PC-3 (cell line): ENCODE data around the gene MVB12B. TPM values are rescaled to one million over a fixed set of nuclear protein-coding genes. Genes with fewer than 3 reads are reported as not detected.

Experiments used
- ATAC-seq: fragments of 200-7000 bp; cut with Tn5 transposase; 2 replicates; pipeline ENCODE4 v1.9.1; 2020; ENCODE audit warnings: mild to moderate bottlenecking, moderate library complexity
- BruUV-seq: library from RNA; stranded (reverse); fragments of 400-500 nt; replicated peaks from 2 replicates; lab custom pipeline; 2021; lab: Mats Ljungman, UMichigan
- CTCF ChIA-PET: fragments of 300-600 bp; sonication (Branson Sonifier 250); formaldehyde crosslinking; loops from one replicate; lab custom pipeline; 2022; ENCODE audit warnings: antibody characterized with exemption; lab: Charles Lee
- POLR2A ChIA-PET: fragments of 300-600 bp; sonication (Branson Sonifier 250); formaldehyde crosslinking; loops from one replicate; lab custom pipeline; 2022; ENCODE audit warnings: antibody characterized with exemption; ENCODE audit not compliant: unreplicated experiment; lab: Charles Lee
- DNase-seq: peaks from one replicate; pipeline ENCODE4 v3.0.0-alpha.2; 2015
- H2AFZ ChIP-seq: fragments of 300-600 bp; sonication (generic); 2 replicates; pipeline ENCODE4 v1.6.0; 2016; ENCODE audit warnings: antibody characterized with exemption, low read length
- H3F3A ChIP-seq: fragments of 300-600 bp; sonication (generic); one replicate; pipeline ENCODE4 v1.6.0; 2017; ENCODE audit warnings: antibody characterized with exemption, low read length, control low read depth, mild to moderate bottlenecking; ENCODE audit not compliant: unreplicated experiment
- H3K27ac ChIP-seq: fragments of 300-600 bp; sonication (generic); 2 replicates; pipeline ENCODE4 v1.5.1; 2016; ENCODE audit warnings: mild to moderate bottlenecking, low read length
- H3K27me3 ChIP-seq: fragments of 300-600 bp; sonication (generic); 2 replicates; pipeline ENCODE4 v1.6.1; 2016; ENCODE audit warnings: low read length, mixed read lengths
- H3K36me3 ChIP-seq: fragments of 300-600 bp; sonication (generic); 2 replicates; pipeline ENCODE4 v1.6.1; 2016; ENCODE audit warnings: low read depth, mixed run types, low read length, mixed read lengths
- H3K4me1 ChIP-seq: fragments of 300-600 bp; sonication (generic); 2 replicates; pipeline ENCODE4 v1.5.1; 2016; ENCODE audit warnings: low read length; ENCODE audit not compliant: insufficient read depth
- H3K4me2 ChIP-seq: fragments of 300-600 bp; sonication (generic); 2 replicates; pipeline ENCODE4 v1.6.0; 2016; ENCODE audit warnings: low read length
- H3K4me3 ChIP-seq: fragments of 300-600 bp; sonication (generic); 2 replicates; pipeline ENCODE4 v1.5.1; 2016; ENCODE audit warnings: mild to moderate bottlenecking, low read length, mixed read lengths
- H3K79me2 ChIP-seq: fragments of 300-600 bp; sonication (generic); 2 replicates; pipeline ENCODE4 v1.6.1; 2017; ENCODE audit warnings: low read length, mixed read lengths
- H3K9ac ChIP-seq: fragments of 300-600 bp; sonication (generic); 2 replicates; pipeline ENCODE4 v1.6.0; 2016; ENCODE audit warnings: mild to moderate bottlenecking, low read length
- H3K9me2 ChIP-seq: fragments of 300-600 bp; sonication (generic); replicated peaks from 2 replicates; pipeline ENCODE4 v1.6.1; 2016; ENCODE audit warnings: mixed run types, low read length, mixed read lengths
- H3K9me3 ChIP-seq: fragments of 300-600 bp; sonication (generic); 2 replicates; pipeline ENCODE4 v1.6.1; 2016; ENCODE audit warnings: low read length, mixed read lengths
- H4K20me1 ChIP-seq: fragments of 300-600 bp; sonication (generic); 2 replicates; pipeline ENCODE4 v1.6.1; 2016; ENCODE audit warnings: low read length, mixed read lengths
- EZH2 ChIP-seq: fragments of 300-600 bp; sonication (generic); IDR thresholded peaks from one replicate; pipeline ENCODE4 v1.6.1; 2017; ENCODE audit warnings: antibody characterized with exemption, mild to moderate bottlenecking, low read length; ENCODE audit not compliant: unreplicated experiment
- EZH2phosphoT487 ChIP-seq: fragments of 300-600 bp; sonication (generic); IDR thresholded peaks from 2 replicates; pipeline ENCODE4 v1.6.1; 2018; ENCODE audit warnings: mild to moderate bottlenecking, antibody characterized with exemption, low read length, borderline replicate concordance
- intact Hi-C: fragments of 100-400 bp; cut with micrococcal nuclease; formaldehyde crosslinking; loops from 2 replicates; pipeline ENCODE4 v1.9.0; 2023
- total RNA-seq: library from RNA; depleted of rRNA; stranded (reverse); fragments of >200 nt; gene quantifications from 2 replicates; pipeline ENCODE4 v1.2.3, GENCODE V29; 2014
- TF ChIP-seq, protein P1 (sequence below): fragments of 300-600 bp; sonication (generic); conservative IDR thresholded peaks from 2 replicates; pipeline ENCODE4 v1.5.1; 2017; ENCODE audit warnings: antibody characterized with exemption, low read depth, mild to moderate bottlenecking, low read length

The MVB12B gene
- total RNA-seq, 1 experiment from 2014 or later = 7.2 TPM

DNA sequence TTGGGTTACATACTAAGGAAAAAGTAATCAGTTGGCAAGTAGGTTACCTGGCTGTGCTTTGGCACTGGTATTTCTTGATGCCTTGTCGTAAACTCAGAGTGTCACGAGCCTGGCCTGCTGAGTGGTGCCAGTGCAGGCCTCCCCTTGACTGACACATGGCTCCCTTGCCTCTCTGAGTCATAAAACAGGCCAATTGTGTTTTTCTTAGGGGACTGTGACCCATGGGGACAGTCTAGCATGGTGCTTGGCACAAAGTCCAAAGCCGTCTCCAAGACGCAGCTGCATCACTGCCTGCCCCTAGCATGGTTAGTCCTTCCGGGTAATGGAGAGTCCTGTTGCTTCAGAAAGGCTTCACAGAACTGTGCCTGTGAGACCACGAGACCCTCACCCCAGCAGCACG is 132.5 kb downstream of the MVB12B start:
- Histone ChIP-seq H3K4me3 (no peak overlapping the region), H4K20me1 (no peaks in the 10 kb centered on the region), H3K4me1 (no peaks in the 10 kb centered on the region), H3K9me2 (no peaks in the 10 kb centered on the region), H3K36me3 (no peaks in the 10 kb centered on the region), H2AFZ (no peak overlapping the region), H3K79me2 (no peaks in the 10 kb centered on the region), H3K9ac (no peak overlapping the region), H3K27me3 (no peaks in the 10 kb centered on the region), H3K27ac (no peak overlapping the region), H3K4me2 (no peak overlapping the region), H3F3A (no peaks in the 10 kb centered on the region), H3K9me3 (no peaks in the 10 kb centered on the region)
- ATAC-seq (no peak), DNase-seq (no peak)
- intact Hi-C loops = no loop called here
- no TSS peak for BruUV-seq
- ChIA-PET CTCF (no interaction called here), POLR2A (no interaction called here)
- TF ChIP-seq EZH2phosphoT487 (no peak), EZH2 (no peak)
- TF ChIP-seq, protein P1, sequence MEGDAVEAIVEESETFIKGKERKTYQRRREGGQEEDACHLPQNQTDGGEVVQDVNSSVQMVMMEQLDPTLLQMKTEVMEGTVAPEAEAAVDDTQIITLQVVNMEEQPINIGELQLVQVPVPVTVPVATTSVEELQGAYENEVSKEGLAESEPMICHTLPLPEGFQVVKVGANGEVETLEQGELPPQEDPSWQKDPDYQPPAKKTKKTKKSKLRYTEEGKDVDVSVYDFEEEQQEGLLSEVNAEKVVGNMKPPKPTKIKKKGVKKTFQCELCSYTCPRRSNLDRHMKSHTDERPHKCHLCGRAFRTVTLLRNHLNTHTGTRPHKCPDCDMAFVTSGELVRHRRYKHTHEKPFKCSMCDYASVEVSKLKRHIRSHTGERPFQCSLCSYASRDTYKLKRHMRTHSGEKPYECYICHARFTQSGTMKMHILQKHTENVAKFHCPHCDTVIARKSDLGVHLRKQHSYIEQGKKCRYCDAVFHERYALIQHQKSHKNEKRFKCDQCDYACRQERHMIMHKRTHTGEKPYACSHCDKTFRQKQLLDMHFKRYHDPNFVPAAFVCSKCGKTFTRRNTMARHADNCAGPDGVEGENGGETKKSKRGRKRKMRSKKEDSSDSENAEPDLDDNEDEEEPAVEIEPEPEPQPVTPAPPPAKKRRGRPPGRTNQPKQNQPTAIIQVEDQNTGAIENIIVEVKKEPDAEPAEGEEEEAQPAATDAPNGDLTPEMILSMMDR = no peak

DNA sequence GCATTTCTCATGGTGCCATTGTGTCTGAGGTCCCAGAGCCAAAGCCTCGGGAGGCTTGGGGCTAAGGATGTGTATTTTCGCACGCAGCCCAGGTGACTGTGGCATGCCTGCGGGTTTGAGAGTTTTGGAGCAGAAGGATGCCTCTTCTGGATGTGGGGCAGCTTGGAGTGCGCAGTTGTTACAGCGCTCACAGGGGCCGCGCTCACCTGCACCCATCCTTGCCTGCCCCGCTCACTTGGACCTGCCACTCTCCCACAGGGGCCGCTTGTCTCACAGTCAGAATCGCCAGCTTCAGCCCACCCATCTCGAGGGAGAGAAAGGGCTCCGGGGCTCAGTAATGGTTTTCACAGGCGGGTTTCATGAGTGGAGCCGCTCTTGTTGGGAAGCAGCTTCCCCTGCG is 132.9 kb downstream of the MVB12B start:
- H3K4me2 ChIP-seq = no peak overlapping the region
- H3K79me2 ChIP-seq = no peaks in the 10 kb centered on the region
- ATAC-seq (no peak), DNase-seq (no peak)
- H3K27me3 ChIP-seq = no peaks in the 10 kb centered on the region
- ChIA-PET CTCF (no interaction called here), POLR2A (no interaction called here)
- no peak overlapping the region for H3K4me3 ChIP-seq
- no peaks in the 10 kb centered on the region for H3K4me1 ChIP-seq
- intact Hi-C loops = no loop called here
- H3K27ac ChIP-seq = no peak overlapping the region
- H3F3A ChIP-seq = no peaks in the 10 kb centered on the region
- H3K36me3 ChIP-seq = no peaks in the 10 kb centered on the region
- TF ChIP-seq EZH2phosphoT487 = no peak
- TF ChIP-seq EZH2 = no peak
- TF ChIP-seq, protein P1 = no peak
- no TSS peak for BruUV-seq
- H4K20me1 ChIP-seq = no peaks in the 10 kb centered on the region
- no peaks in the 10 kb centered on the region for H3K9me2 ChIP-seq
- no peak overlapping the region for H3K9ac ChIP-seq
- no peak overlapping the region for H2AFZ ChIP-seq
- no peaks in the 10 kb centered on the region for H3K9me3 ChIP-seq

DNA sequence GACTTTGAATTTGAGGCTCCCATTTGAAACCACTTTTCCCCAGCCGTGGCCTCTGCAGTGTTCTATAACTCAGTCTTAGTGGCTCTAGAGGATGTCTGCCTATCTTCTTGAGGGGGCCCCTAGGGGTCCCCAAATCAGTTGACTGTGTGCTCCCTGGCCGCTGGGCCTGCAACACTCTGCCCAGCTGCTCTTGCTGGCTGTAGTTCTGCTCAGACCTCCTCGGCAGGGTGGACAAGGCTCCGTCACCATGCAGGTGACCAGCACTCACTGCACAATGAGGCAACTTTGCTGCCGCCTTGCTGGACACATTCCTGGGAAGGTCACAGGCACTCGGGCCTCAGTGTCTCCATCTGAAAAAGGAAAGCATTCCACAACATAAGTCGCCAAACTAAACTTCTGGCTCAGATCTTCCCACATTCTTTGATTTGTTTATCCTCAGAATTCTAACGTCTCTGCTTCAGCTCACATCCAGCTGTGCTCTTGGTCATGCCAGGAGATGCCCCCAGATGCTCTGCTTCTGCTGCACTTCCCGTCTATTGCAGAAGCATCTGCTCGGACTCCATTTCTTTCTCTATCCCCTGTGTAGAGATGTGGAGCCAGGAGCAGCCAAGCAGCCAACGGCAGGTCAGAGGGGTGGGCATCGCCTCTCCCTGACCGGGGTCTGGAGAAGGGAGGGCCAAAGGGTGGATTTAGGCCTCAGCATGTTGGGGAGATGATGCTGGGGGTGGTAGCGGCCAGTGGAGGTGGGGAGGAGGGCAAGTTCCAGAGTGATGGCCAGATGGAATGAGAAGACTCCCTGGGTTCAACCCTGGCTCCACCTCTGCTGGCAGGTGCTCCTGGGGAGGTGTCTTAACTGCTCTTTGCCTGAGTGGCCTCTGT is 133.6 kb downstream of the MVB12B start:
- H3K9me2 ChIP-seq = no peaks in the 10 kb centered on the region
- no peaks in the 10 kb centered on the region for H4K20me1 ChIP-seq
- H2AFZ ChIP-seq = no peak overlapping the region
- ChIA-PET CTCF (no interaction called here), POLR2A (no interaction called here)
- intact Hi-C loops = no loop called here
- DNase-seq (no peak), ATAC-seq (no peak)
- no peaks in the 10 kb centered on the region for H3K27me3 ChIP-seq
- no peak overlapping the region for H3K4me3 ChIP-seq
- H3K36me3 ChIP-seq = no peaks in the 10 kb centered on the region
- TF ChIP-seq EZH2 = no peak
- TF ChIP-seq EZH2phosphoT487 = no peak
- TF ChIP-seq, protein P1 = no peak
- no peaks in the 10 kb centered on the region for H3K4me1 ChIP-seq
- BruUV-seq = no TSS peak
- H3K9me3 ChIP-seq = no peaks in the 10 kb centered on the region
- no peak overlapping the region for H3K4me2 ChIP-seq
- H3K79me2 ChIP-seq = no peaks in the 10 kb centered on the region
- no peak overlapping the region for H3K27ac ChIP-seq
- no peaks in the 10 kb centered on the region for H3F3A ChIP-seq
- H3K9ac ChIP-seq = no peak overlapping the region
